ENCODE results near the gene COMT. TPM values are rescaled to one million over a fixed set of nuclear protein-coding genes. Genes with fewer than 3 reads are reported as not detected.
A peak's percentile ranks its signal among the peaks of the same experiment; 100 is the strongest.

The COMT gene
- total RNA-seq, 4 donors from 2014 or later, result 166 to 214 (median 180) TPM

DNA sequence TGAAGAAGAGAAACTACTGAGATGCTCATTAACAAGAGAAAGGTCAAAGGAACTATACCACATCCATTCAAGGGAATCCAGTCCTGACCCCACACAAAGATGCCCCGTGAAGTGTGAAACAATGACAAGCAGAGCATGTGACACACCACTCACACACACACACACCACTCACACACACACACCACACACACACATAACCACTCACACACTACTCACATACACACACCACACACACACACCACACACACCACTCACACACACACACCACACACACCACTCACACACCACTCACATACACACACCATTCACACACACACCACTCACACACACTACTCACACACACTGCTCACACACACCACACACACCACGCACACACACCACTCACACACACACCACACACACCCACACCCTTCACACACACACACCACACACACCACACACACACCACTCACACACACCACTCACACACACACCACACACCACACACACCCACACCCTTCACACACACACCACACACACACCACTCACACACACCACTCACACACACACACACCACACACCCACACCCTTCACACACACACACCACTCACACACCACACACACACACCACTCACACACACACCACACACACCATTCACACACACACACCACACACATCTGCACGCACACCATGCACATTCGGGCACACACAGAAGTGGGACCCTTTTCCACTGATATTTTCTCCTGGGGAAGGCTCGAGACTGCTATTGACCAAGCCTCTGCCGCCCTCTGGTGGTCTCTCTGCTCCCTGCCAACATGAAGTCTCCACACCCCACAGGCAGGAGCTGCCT, 32.0 kb upstream of the COMT start:
- TF ChIP-seq CTCF (IDR thresholded peaks at IDR 0.05), result peak in 2 of 3 donors; percentile 69 to 88
- ATAC-seq (ENCODE audit: low FRiP score) (peak; percentile 71), DNase-seq (ENCODE audit: low spot score) (peak; percentile 98)

- DNase-seq (ENCODE audit: low spot score) (no peak), ATAC-seq (ENCODE audit: low FRiP score) (no peak)
- no peak for TF ChIP-seq CTCF (IDR thresholded peaks at IDR 0.05)
Measured at GRCh38 chr22:19910180-19910744, 31.3 kb upstream of the COMT start.

- DNase-seq (ENCODE audit: low spot score) (no peak), ATAC-seq (ENCODE audit: low FRiP score) (no peak)
- no peak for TF ChIP-seq CTCF (IDR thresholded peaks at IDR 0.05)
Measured at GRCh38 chr22:19911540-19912270, 29.9 kb upstream of the COMT start.

GRCh38 chr22:19912271-19912999, 29.1 kb upstream of the COMT start:
- ATAC-seq (ENCODE audit: low FRiP score) (no peak), DNase-seq (ENCODE audit: low spot score) (no peak)
- TF ChIP-seq CTCF (IDR thresholded peaks at IDR 0.05), result no peak

DNA sequence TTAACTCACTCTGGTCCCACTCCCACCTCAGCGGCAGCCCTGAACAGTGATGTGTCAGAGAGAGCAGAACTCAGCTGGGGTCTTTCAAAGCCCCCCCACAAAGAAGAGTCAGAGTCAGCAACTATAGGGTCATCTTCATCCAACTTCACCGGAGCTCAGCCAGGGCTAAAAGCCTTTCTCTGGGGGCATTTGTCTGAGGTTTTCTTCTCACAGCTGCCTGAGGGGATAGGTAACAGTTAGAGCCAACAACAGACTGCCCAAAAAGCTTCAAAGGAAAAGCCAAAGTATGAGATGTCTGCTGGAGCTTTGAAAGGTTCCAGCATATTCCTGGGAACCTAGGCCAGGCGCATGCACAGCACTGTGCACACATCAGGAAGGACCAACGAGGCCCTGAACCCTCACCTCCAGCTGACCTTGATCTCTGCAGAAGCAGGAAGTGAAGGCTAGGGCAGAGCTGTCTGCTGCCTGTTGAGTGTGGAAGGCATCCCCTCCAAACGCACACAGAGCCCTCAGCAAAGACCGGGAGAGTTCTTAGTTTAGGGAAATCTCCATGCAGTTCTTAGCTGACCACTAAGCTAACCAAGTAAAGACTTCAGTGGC, 28.1 kb upstream of the COMT start:
- no peak for DNase-seq (ENCODE audit: low spot score)
- ATAC-seq (ENCODE audit: low FRiP score), result no peak
- no peak for TF ChIP-seq CTCF (IDR thresholded peaks at IDR 0.05)

DNA sequence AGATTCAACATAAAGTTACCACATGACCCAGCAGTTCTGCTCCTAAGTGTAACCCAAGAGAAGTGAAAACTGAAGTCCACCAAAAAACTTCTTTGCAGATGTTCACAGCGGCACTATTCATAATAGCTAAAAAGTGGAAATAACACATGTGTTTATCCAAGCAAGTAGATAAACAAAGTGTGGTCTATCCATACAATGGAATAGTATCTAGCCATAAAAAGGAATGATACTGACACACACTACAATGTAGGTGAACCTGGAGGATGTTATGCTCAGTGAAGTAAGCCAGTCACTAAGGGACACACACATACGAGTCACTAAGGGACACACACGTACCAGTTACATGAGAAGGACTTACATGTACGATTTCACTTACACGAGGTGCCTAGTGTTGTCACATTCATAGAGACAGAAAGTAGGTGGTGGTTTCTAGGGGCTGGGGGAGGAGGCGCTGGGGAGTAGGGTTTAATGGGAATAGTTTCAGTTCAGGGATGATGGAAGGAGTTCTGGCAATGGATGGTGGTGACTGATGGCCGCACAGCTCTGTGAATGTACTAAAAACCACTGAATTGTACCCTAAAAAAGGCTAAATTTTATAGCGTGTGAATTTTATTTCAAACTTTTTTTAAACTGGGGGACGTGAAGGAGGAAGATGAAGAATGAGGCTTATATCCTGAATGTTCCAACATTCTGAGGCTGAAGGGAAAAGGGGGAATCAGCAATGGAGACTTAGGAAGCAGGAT, 27.2 kb upstream of the COMT start:
- TF ChIP-seq CTCF (IDR thresholded peaks at IDR 0.05), result no peak
- ATAC-seq (ENCODE audit: low FRiP score) (no peak), DNase-seq (ENCODE audit: low spot score) (no peak)
